HG02763 (cell line): ENCODE measurements around the gene SLC37A1.

Experiments
- ATAC-seq: cut with Tn5 transposase; IDR thresholded peaks from one replicate; pipeline ENCODE4 v1.9.1; 2021; ENCODE audit warnings: mild to moderate bottlenecking, moderate library complexity; ENCODE audit not compliant: unreplicated experiment

SLC37A1 gene

DNA sequence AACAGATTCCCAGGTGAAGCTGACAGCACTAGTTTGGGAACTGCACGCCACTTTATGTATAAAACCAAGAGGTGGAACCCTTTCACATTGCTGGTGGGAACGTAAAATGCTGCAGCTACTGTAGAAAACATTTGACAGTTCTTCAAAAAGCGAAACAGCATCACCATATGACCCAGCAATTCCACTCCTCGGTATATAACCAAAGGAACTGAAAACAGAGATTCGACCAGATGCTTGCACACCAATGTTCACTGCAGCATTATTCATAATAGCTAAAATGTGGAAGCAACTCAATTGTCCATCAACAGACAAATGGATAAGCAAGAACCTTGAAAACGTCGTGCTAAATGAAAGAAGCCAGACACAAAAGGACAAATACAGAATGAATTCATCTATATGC, 35.1 kb upstream of the SLC37A1 start:
- no peak for ATAC-seq

DNA sequence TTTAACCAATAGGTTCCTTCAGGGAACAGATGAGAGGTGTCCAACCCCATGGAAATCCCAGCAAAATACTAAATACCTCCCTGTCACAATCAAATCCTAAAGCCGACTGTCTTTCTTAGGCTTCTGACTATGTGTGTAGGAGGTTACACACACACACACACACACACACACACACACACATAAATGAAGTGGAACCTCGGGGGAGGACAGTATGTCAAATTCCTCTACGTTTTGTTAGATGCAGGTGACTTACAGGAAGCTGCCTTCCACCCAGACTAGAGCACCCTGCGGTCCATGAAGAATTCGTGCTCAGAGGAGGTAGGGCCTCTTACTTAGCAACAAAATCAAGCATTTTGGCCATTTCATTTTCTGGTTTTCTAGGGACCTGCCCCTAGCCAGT, 34.1 kb upstream of the SLC37A1 start:
- ATAC-seq: no peak

DNA sequence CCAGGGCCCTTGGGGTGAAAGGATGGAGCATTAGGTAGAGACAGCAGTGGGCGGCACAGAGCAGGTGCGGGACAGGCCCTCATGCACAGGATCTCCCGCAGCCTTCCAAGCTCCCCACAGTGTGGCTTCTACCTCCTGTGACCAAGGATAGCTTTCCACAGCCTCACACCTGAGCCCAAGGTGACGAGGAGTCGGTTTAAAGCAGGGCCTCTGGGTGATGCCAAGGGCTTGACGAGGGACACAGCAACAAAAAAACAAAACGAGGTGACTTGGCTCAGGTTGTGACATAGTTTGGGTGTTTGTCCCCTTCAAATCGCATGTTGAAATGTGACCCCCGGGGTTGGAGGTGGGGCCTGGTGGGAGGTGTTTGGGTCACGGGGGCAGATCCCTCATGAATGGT, 32.9 kb upstream of the SLC37A1 start:
- no peak for ATAC-seq

DNA sequence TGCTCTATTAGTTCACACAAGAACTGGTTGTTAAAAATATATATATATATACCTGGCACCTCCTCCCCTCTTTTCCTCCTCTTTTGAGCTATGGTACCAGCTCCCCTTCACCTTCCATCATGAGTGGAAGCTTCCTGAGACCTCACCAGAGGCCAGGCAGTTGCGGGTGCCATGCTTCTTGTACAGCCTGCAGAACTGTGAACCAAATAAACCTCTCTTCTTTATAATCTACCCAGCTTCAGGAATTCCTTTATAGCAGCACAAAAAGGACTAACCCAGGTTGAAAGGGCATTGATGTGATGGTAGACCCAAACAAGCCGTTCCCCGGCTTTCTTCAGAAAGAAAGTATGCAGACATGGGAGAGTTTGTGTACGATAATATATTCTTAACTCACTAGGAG, 32.5 kb upstream of the SLC37A1 start:
- no peak for ATAC-seq

DNA sequence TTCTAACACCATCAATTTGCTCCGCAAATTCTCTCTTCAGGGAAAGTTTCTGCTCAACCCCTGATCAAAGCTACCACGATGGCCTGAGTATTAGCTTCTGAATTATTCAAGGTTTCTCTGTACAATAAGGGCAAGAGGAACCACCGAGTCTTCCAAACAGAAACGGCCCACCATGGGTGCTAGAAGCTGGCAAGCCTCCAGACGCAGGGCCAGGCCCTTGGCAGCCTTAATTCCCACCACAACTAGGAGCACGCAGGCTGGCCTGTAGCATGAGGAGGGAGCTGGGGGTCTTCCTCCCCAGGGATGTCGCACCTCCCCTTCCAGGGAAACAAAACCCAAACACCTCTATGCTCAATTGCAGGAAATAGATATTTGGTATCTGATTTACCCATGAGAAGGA, 28.7 kb upstream of the SLC37A1 start:
- ATAC-seq: no peak

DNA sequence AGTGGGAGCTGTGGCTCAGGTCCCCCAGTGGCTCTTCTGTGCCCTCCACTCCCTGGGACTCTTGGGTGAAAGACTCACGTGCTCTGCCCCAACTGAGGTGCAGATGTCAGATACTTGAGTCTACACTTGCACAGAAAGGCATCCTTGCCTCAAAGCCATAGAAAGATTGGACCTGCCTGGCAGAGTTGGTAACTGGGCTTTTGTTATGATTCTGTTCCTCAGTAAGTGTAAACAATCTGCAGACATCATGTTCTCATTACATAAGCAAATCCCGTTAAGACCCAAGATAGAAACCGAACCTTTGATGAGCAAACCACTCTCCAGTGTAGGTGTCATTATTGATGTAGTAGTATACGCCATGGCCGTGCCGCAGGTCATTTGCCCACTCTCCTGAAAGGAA, 27.6 kb upstream of the SLC37A1 start:
- no peak for ATAC-seq

DNA sequence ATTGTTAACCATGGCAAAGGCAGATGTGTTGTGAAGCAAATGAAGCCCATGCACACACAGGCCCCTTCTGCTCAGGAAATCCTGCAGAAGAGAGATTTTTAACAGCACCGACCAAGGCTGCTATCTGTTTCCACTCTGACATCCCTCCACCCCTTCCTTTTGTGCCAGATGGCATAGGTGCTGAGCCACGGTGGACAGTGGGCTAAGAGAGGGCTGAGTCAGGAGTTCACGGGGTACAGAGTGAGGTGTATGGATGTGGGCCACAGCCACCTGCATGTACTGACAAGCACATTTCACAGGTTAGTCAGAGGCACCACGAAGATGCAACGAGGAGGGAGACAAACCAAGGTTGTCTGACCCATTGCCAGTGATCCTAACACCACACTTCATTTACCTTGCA, 27.1 kb upstream of the SLC37A1 start:
- no peak for ATAC-seq

DNA sequence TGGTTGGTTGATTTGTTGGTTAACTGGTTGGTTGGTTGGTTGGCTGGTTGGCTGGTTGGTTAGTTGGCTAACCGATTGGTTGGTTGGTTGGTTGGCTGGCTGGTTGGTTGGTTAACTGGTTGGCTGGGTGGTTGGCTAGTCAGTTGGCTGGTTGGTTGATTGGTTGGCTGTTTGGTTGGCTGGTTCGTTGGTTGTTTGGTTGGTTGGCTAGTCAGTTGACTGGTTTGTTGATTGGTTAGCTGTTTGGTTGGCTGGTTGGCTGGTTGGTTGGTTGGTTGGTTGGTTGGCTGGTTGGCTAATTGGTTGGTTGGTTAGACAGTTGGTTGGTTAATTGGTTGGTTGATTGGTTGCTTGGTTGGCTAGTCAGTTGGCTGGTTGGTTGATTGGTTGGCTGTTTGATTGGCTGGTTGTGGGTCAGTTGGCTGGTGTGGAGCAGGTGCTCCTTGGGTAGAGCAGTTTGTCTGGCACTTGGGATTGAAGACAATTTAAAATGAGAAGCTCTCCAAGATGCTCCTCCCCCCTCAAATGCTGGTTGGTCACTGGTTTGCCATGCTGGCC, 24.6 kb upstream of the SLC37A1 start:
- ATAC-seq: no peak

DNA sequence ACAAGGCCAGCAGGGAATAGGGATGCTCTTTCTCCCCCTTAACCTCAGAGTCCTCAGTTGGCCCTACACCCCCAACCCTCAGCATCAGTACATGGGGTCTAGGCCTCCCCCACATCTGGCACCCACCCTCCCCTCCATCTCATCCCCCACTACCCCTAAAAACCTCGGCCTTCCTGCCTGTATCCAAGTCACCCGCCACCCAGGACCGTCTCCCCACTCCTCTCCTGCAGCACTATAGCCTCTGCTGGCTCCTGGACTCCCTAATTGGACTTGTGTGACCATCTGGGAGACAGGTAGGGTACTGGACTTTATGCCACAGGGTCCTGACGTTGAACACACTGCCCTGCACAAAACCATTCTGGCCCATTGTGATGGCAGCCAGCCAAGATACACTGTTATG, 23.7 kb upstream of the SLC37A1 start:
- no peak for ATAC-seq

DNA sequence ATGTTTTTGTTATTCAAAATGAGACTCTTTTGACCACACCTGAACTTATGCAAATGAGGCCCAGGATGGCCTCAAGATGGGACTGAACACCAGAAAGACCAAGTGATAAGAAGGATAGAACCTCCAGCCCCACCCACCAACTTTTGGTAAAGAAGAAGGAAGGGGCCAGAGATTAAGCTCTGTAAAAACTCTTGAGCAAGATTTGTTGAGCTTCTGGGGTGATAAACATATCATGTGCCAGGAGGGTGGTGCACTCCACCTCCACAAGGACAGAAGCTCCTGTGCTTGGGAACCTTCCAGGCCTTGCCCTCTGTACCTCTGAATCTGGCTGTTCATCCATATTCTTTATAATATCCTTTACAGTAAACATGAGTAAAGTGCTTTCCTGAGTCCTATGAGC, 22.9 kb upstream of the SLC37A1 start:
- ATAC-seq: no peak

DNA sequence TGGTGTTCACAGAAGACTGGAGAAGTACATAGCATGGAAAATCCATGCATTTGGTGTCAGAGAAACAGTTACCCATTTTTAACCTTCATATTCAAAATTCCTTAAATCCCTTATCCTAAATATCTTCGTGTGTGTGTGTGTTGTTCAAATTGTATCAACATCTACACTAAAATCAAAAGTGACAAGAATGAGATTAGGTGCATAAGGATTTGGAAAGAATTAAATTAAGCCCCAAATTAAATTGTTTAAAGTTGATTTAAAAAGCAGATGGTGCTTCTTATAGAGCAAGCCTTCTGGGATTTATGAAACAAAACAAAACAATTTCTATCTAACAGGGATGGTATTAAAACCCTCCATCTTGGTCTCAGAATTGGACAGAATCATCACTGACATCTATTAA, 22.3 kb upstream of the SLC37A1 start:
- no peak for ATAC-seq

DNA sequence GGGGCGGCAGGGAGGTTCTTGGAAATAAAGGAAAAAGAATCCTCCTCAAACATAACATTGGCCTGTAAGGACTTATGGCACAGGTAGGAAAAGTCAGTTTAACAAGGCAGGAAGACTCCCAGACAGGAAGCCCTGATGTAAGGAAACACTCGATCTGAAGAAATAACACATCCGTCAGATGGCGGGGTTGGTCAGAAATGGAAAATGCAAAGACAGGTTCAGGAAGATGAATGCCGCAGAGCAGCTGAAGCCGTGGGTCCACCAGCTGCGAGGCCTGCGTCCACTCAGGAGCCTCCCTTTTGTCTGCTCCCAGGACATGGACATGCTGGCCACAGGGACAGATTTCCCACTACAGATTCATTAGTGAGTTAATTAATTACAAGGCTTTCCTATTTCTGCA, 21.5 kb upstream of the SLC37A1 start:
- ATAC-seq: no peak

DNA sequence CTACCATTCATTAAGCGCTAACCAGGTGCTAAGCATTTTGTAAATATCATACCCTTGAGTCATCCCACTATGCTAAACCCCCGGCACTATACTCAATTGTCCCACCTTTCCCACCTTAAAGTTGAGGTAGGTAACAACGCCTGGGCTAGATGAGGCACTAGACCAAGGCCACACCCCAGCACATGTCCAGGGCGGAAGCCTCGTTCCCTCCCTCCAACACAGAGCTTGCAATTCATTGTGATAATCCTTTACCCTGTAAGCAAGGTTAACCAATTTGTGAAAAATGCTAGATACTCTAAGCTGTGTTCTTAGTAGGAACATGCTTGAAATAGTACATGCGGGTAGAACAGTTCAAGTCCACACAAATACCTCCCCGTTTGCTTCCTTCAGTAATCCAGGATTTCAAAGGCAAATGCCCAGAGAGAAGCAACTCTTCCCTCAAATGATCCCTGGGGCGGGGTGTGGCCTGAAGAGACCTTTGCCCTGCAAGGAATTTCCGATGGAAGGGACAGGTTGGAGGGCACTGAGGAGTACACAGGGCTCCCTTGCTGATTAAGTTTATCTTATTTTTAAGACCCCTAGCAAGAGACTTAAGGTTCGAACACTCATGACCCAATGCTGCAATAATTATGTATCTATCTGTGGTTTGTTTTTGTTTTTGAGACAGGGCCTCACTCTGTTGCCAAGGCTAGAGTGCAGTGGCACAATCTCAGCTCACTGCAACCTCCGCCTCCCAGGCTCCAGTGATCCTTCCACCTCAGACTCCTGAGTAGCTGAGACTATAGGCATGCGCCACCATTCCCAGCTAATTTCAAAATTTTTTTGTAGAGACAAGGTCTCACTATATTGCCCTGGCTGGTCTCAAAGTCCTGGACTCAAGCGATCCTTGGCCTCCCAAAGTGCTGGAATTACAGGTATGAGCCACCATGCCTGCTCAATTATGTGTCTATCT, 20.3 kb upstream of the SLC37A1 start:
- ATAC-seq: no peak

DNA sequence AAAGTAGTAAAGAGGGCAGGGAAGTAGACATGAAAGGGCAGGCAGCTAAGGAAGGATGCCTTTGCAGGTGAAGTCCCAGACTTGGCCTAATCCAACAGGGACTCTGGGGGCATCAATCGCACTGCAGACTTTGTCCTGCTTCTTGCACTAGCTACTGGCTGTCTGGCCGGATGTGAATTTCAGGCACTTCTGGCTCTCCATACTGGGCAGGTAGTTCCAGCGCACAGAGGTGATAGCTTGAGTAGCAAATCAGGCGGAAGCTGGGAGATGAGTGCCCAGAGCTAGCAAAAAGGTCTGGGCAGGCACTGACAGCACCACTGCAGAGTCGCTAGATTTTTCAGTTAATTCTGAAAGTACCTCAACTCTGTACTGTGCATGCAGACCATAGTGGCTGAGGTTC, 18.6 kb upstream of the SLC37A1 start:
- ATAC-seq: no peak

DNA sequence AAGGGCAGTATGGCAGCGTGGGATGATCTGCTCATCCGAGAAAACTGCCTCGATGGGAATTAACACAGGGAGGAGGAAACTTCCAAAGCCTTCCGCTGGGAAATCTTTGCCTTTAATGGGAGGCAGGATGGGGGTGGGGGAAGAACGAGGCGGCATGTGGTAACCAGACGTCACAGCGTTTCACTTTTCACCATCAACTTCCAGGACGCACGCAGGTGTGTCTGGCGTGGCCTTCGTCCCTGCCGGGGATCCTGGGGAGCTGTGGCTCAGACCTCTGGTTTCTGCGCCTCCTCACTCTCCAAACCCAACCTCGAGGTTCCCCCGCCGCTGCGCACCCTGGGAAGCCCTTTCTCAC, 17.9 kb upstream of the SLC37A1 start:
- ATAC-seq: peak; percentile 15

DNA sequence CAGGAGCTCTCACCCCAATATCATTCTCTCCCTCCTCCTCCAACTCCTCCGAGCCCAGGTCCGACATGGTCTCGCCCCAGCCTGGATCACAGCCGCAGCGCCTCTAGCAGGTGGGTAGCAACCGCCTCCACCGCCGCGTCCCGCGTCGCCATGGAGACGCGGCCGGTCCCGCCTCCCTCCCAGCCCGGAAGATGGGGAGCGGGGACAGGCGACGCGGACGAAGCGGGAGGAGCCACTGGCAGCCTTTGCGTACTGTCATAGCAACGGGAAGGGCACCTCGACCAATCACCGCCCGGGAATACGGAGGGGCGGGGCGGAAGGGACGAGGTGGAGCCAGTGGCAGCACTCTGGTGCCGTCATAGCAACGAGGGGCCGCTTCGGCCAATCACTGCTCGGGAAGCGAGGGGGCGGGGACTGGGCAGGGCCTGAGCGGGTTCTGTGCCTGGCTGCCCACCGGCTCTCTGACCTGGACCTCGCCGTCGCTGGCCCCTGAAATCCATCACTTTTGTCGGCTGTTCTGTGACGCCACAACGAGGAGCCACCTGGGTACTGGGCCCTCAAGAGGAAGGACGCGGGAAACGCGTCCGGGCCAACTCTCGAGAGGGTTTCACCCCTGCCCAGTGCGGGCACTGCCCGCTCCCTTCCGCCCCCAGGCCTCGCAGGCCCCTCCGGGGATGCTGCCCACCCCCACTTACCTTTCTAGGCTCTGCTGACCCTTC, 17.4 kb upstream of the SLC37A1 start, which contains the start of gene RSPH1:
RSPH1 (minus strand) TSS at position 105 of the 719 bp plus-strand sequence; CDS start at position 67, 38 bp downstream.
- peak; percentile 98 for ATAC-seq

DNA sequence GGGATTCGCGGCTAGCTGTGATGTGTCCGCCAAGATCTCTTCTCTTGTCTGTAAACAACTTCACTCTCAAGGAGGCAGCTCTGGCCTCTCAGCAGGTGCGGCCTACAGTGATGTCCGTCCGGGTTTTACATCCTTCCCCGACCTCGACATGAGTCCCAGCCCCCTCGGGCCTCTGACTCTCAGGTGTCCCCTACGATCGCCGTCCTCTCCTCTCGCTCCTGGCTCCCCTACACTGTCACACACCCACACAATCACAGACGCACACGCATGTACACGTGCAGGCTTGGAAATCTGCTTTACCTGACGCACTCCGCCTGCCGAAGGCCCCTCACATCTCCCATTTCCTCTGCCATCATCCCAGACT, 16.8 kb upstream of the SLC37A1 start:
- ATAC-seq: no peak

DNA sequence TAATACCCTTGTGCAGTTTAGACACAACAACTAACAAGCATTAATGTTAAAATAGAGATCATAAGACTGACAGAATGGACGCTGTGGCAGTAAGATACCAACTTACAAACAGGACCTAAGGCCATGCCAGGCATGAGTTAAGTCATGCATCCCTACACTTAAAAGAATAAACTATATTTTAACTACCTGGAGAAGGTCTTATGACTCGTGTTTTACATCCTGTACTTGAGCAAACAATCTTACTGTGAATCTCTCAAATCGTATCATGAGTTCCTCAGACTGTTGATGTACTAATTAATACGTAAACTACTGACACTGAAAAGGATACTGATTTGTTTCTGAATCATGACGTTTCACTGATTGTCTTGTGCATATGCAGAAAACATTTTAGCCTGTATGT, 15.6 kb upstream of the SLC37A1 start:
- ATAC-seq: no peak

DNA sequence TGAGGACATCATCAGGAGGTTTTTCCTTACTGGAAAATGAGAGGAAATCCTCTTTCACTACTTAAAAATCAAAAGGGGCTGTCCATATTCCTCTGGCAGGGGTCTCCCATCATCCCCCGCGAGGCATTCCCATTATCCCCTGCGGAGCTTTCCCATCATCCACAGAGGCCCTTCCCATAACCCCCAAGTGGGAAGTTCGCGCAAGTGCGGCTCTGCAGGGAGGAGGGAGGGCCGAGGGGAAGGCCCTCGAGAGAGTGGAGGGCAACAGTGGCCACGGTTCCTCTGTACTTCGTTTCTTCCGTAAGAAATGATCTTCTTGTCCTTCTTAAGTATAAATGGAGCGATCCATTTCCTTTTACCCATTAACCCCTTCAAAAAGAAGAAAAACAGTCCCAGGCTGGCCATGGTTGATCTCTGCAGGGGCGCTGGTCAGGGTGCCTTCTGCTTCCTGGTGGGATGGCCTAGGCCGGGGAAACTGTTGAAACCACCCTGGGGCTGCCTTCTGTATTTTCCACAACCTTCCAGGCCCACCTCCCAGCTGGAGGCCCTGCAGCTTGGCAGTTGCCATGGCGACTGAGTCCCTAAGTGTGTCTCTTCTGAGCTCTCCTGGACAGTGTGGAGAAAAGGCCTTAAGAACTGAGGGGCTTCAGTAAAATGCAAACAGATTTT, 14.1 kb upstream of the SLC37A1 start:
- no peak for ATAC-seq

DNA sequence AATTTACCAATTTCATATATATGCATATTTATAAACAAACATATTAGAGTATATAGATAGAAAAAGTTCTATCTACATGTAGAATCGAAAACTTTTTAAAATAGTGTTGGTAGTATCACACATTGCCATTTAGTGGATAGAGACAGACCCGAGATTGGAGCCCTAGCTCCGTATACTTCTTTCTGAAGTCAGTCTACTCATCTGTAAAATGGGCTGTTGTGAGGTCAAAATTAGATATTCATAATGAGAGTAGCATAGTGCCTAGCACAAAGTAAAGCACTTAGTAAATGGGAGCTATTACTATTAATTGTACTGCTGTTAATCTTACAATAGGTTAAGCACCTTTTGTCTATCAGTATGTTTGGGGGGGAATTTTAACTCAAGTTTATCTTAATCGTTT, 13.4 kb upstream of the SLC37A1 start:
- ATAC-seq: no peak

DNA sequence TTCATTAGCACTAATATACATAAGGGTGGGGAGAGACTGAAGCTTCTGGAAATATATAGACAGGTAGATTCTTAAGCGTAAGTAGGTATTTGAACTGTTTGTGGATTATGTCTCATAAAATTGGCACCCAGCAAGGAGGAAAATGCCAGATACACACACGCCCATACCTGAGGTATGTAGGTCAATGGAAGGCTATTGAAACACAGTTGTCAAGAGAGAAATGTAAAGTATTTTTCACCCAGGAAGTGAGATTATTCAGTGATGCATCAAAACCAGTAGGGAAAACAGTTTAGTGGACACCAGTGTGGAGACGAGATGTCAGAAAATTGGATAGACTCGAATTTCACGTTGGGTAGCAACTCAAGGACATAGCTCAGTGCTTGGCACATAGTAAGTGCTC, 12.9 kb upstream of the SLC37A1 start:
- no peak for ATAC-seq
